Sigmoid colon (tissue), 4 donors: ENCODE data around the gene NUDT3.

Experiments used
- CTCF ChIP-seq, 4 experiments: fragments of 450-650 bp in 3 of 4; fragments of 200-600 bp in 1 of 4; IDR thresholded peaks; one replicate each; pipeline ENCODE4 v1.5.1; 2016 to 2019; ENCODE audit warnings: antibody characterized with exemption in 4 of 4, mild to moderate bottlenecking in 3 of 4, moderate library complexity in 2 of 4
- POLR2A ChIP-seq, 2 donors: fragments of 450-650 bp; IDR thresholded peaks; one replicate each; pipeline ENCODE4 v1.6.1; 2016; ENCODE audit warnings: antibody characterized with exemption in 2 of 2, mild to moderate bottlenecking in 2 of 2, moderate library complexity in 2 of 2
- POLR2AphosphoS5 ChIP-seq, 4 donors: sonication (generic); formaldehyde crosslinking; IDR thresholded peaks; one replicate each; pipeline ENCODE4 v1.6.1; 2017; ENCODE audit warnings: antibody characterized with exemption in 4 of 4

GRCh38 chr6:34323300-34323699 is 69.2 kb downstream of the NUDT3 start:
- TF ChIP-seq POLR2A (IDR thresholded peaks at IDR 0.05): no peak
- no peak for TF ChIP-seq CTCF (IDR thresholded peaks at IDR 0.05)
- no peak for TF ChIP-seq POLR2AphosphoS5 (IDR thresholded peaks at IDR 0.05)
